Measurements from ENCODE around the gene GHDC.
"Not testable (repeated sequence)": the region's sequence is repeated elsewhere in the genome, so short reads cannot be mapped to it uniquely, and the experiment has no call there.

GHDC gene

DNA sequence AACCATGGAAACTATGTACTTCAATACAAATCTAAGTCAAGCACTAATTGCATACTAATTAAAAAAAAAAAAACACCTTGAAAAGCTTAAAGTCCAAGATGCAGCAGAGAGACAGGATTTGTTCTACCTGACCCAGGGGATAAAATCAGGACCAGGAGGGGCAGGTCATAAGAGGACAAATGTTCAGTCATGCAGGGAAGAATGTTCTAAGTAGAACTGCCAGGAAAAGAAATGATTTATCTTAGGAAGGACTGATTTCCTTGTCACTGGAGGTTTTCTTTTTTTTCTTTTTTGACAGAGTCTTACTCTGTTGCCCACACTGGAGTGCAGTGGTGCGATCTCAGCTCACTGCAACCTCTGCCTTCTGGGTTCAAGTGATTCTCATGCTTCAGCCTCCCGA is 9.1 kb upstream of the GHDC start:
- DNase-seq (ENCODE audit: low read depth): no peak

GRCh38 chr17:42202696-42203095 is 8.4 kb upstream of the GHDC start:
- DNase-seq (ENCODE audit: low read depth): no peak

- no peak for DNase-seq (ENCODE audit: low read depth)
These were observed 7.9 kb upstream of the GHDC start for GRCh38 chr17:42202159-42202558.

GRCh38 chr17:42201458-42201772 is 7.1 kb upstream of the GHDC start:
- DNase-seq (ENCODE audit: low read depth): no peak

GRCh38 chr17:42200706-42201457 is 6.6 kb upstream of the GHDC start:
- no peak for DNase-seq (ENCODE audit: low read depth)

DNA sequence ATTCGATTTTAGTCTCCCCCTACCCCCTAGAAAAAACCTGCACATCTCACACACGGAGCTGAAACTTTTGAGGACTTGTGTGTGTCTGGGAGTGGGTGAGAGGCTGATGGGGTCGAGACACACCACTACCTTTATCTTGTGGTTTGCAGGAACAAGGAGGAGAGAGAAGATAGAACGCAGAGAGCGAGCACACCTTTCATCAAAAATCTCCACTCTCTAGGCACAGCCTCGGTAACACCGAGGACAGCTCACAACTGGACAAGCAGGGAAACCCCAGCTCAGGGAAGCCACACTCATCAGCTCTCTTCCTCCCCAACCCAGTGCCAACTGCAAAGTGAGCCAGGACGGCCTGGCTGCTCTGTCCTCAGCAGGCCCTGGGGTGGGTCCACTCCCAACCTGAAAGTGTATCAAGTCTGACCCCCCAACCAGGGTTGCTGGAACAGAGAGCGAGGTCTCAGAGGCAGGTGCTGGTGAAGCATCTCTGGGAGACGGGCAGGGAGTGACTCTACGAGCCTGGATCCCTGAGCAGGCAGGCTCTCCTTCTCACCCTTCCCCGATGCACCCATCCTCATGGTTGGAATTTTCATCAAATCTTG is 5.2 kb upstream of the GHDC start:
- no peak for DNase-seq (ENCODE audit: low read depth)

GRCh38 chr17:42198897-42199296 is 4.6 kb upstream of the GHDC start:
- DNase-seq (ENCODE audit: low read depth): no peak

DNA sequence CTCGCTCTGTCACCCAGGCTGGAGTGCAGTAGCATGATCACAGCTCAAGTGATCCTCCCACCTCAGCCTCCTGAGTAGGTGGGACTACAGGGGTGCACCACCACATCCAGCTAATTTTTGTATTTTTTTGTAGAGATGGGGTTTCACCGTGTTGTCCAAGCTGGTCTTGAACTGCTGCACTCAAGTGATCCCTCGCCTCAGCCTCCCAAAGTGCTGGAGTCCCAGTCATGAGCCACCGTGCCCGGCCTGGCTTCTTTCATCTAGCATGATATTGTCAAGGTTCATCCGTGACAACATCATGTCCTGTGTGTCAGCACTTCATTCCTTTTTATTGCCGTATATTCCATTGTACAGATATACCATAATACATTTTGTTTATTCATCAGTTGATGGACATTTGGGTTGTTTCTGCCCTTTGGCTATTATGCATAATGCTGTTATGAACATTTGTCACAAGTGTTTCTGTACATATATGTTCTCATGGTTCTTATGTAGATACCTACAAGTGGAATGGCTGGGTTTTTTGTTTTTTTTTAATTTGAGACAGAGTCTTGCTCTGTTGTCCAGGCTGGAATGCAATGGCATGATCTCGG is 3.4 kb upstream of the GHDC start:
- DNase-seq (ENCODE audit: low read depth): no peak

DNA sequence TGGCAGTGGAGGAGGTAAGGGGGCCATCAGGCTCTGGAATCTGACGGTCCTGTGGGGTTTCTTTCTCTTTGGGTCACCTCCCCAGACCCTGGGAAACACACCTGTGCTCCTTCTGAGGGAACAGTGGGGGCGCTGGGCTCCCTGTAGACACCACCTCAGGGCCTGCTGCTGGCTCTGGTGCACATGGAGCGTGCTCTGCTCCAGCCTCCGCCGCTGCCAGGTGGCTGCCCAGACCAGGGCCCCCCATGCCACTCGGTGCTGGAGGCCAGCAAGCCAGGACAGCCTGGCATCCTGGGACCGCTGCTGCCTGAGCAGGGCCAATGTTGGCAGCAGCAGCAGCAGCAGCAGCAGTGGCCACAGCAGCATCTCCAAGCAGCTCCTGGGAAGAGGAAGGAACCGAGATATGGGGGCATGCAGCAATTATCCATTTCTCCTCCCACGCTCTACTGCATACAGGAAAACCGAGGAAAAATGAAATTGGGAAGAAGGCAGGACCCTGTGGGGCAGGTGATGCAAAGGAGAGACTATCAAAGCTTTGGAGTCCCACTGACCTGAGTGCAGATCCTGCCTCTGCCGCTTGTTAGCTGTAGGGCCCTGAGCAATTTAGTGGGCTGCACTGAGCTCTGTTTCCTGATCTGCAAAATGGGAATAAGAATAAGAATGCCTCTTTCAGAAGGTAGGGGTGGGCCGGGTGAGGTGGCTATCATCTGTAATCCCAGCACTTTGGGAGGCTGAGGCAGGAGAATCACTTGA is 902 bp downstream of the GHDC start:
- no peak for DNase-seq (ENCODE audit: low read depth)

DNA sequence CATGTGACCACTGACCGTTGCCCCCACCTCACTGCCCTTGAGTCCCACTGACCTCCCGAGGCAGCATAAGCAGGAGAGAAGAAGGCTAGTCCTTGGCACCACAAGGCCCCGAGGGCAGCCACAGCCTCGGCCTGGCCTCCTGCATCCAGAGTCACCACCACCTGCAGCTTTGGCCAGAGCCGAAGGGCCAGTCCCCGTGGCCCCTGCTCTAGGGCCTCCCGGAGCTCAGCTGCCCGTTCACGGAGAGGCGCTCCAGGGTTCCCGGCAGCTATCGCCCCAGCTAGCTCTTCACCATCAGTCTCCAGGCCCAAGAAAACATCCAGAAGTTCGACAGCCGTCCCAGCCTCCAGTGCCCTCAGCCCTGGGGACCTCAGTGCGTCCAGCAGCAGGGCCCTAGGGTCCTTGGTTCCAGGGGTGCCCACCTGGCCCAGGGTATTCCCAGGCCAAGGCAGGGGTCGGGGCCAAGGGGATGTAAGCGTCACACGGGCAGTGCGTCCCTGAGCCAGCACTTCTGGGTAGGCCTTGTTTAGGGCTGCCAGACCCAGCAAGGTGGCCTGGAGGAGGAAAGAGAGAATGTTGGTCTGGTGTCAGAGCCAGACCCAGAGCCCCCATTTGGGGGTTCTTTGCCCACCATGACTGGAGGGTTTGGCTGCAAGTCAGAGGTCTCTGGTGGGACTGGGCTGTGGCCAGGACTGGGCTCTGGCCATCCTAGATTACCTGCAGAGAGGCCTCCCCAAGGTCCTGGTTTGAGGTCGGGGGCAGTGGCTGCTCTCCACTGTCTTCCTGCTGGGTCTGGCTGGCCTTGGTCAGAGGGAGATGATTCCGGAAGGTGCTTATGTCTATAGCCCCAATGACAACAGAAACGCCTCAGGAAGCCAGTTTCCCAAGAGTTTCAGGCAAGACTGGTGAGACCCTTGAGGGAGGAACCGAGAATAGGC is 1.8 kb downstream of the GHDC start:
- no peak for DNase-seq (ENCODE audit: low read depth)

GRCh38 chr17:42191275-42191608 is 3.1 kb downstream of the GHDC start:
- DNase-seq (ENCODE audit: low read depth): no peak

DNA sequence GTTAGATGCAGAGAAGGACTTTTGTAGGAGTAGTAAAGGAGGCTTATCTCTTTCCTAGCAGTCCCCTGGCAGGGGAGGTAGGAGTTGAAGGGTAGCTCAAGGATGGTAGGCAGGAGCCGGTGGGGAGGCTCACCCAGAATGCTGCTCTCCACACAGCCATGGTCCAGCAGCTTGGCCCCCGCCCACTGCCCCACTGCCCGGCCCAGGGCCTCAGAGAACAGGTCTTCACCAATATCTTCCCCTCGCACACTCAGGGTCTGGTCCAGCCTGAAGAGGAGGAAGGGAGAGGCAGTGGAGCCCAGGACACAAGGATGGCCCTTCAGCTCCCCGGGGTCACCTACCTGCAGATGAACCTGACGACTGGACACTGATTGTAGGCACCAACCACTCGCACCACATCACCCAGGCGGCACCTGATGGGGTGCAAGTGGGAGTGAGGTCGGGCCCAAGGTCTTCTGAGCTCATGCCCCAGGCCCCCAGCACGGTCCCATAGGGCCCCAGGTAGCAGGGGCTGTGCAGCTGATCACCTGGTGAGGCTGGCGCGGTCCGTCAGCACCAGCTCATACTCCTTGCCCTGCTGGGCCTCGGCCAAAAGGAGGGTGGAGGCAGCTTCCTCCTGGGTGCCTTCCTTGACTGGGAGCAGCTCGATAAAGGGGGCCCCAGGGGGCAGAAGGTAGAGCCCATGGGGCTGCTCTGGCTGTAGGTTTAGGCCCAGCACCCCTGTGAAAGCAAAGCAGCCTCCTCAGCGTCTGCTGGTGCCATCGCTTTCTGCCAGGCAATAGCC is 3.6 kb downstream of the GHDC start:
- no peak for DNase-seq (ENCODE audit: low read depth)

- DNase-seq (ENCODE audit: low read depth): no peak
These were observed 4.7 kb downstream of the GHDC start for GRCh38 chr17:42189651-42189965.

DNA sequence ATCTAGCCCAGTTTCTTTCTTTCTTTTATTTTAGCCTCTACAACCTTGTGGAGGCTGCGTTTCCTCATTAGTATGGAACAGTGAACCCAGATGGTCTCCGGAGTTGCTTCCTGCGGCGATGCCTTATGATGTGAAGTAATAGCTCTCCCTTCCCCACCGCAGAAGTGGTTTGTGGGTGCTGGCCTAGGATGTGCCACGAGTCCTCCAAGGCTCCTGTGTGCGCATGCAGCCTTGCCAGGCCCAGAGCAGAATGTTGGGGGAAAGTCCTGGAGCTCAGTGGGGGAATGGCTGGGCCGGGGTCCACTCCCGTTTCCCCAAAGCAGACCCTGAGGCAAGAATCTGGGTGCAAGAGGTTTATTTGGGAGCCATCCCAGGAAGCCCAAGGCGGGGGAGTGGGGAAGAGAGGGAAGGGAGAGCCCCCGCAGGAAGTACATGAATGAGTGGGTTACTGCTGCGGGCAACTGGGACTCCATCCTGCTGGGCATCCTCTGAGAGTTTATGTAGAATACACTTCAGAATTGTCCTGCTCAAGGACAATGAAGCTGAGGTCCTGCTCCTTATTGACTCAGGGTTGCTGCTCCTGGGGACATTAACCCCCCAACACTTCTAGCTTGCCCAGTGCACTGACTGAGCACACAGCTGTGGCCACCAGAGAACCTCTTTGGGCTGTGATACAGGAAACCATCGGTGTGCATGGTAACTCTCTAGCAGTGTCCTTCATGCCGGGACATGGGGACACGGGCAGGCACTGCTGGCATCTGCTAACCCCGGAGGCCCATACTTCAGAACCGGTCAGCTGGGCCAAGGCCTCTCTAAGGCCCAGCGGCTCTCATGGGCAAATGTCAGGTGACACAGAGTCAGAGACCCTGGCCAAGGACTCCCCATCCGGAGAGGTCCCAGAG is 5.3 kb downstream of the GHDC start:
- DNase-seq (ENCODE audit: low read depth): no peak

- no peak for DNase-seq (ENCODE audit: low read depth)
These were observed 6.5 kb downstream of the GHDC start for GRCh38 chr17:42187833-42188232.

DNA sequence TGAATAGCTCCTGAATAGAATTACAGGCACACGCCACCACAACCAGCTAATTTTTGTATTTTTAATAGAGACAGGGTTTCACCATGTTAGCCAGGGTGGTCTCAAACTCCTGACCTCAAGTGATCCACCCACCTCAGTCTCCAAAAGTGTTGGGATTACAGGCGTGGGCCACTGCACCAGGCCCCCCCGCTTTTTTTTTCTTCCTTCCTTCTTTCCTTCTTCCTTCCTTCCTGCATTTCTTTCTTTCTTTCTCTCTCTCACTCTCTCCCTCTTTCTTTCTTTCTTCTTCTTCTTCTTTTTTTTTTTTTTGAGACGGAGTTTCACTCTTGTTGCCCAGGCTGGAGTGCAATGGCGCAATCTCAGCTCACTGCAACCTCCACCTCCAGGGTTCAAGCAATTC is 8.1 kb downstream of the GHDC start:
- not testable (repeated sequence) for DNase-seq (ENCODE audit: low read depth)

DNA sequence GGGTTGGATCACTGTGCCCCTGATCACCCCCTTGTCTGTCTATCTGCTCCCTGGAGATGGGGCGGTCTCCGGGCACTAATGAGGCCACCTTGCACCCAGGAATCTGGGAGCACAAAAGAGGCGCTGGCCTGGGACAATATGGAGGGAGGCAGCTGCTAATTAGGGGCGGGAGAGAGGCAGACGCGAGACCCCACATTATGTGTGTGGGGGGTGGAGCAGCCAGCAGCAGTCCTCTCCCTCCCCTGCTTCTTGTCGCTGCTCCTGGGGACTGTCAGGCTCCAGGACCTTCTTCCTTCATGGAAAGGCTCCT is 8.7 kb downstream of the GHDC start:
- DNase-seq (ENCODE audit: low read depth): no peak

DNA sequence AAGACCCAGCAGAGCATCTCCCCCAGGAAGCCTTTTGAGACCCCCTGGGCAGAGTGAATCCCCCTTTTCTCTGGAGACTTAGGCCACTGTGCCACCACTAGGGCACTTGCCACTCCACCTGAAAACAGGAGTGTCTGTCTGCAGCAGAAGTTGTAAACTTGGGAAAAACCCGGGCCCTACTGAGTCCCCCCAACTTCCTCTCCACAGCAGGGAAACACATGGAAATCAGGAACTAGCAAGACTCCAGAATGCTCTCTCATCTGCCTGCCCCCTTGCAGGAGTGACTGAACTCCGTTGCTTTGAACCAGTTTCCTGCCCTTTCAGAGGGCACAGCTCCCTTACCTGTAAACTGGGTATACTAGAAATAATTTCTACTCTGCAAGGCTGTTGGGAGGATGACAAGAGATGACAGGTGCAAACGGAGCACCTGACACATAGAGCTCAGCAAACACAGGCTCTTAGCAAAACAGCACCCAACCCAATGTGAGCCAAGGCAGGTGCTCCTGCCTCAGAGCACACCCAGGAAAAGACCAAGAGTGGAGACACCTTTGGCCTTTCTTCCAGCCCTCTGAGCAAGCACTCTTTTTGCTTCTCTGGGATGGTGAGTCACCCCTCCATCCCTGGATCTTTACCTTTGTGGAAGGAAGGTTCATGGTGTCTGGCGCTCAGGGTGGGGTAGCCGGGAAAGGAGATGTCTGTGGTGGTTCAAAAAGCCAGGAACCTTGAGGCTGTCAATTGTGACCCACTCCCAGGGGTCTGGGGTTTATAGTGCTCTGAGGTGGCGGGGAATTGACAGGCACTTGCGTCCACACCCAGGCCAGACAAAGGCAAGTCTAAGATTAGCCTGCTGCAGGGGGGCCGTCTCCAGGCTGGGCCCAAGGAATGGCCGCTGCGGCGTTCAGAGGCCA is 9.3 kb downstream of the GHDC start, which contains the start of gene HCRT:
Gene HCRT (minus strand): TSS at position 740 of the 908 bp plus-strand sequence. CDS start 87 bp downstream, at position 653.
- DNase-seq (ENCODE audit: low read depth): no peak

All from activated T-helper 1 cell treated with Interleukin-2 at 50 U/mL for 16 hours (primary cell).